Measurements from ENCODE around the gene DISP2.

GRCh38 chr15:40325700-40326099 is 32.3 kb upstream of the DISP2 start:
- no peak for TF ChIP-seq CTCF (IDR thresholded peaks at IDR 0.05)
- TF ChIP-seq POLR2A (IDR thresholded peaks at IDR 0.05): no peak
- TF ChIP-seq POLR2AphosphoS5 (IDR thresholded peaks at IDR 0.05; ENCODE audit: insufficient read depth in 1 of 2, low read depth in 1 of 2): no peak
